Measurements from ENCODE around the gene CERS5. TPM values are rescaled to one million over a fixed set of nuclear protein-coding genes. Genes with fewer than 3 reads are reported as not detected.

CERS5 gene
- polyA plus RNA-seq, 1 donor (not counting 4 experiments of a cell fraction or from before 2014, with no cell fraction given), result 72.3 TPM

DNA sequence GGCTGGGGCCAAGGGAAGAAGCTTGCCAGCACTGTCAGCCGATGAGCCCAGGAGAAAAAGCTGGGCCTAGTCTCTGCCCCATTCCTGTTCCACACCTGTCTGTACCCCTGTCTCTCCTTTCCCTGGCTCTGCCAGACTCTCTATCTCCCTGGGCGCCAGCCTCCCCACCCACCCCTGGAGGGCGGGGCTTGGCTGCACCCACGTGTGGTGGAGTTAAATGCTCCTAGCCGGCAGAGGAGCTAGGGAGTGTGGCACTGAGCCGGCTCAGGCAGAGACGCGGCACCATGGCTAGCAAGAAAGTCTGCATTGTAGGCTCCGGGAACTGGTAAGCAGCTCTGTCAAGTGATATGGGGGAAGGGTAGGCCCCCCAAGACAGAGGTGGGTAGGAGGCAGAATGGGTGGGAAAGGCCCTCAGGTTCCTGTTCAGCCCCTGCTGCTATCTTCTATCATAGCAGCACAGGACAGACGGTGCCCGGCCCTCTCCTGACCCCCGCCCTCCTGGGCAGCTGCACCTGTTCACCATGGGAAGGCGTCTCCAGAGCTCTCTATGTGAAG is 63.3 kb downstream of the CERS5 start, which contains the start of gene GPD1:
GPD1 (plus strand) TSS at position 242 of the 555 bp plus-strand sequence; CDS start at position 285, 43 bp downstream.
- Histone ChIP-seq H3K27me3 (ENCODE audit: control insufficient read depth, extremely low read depth, insufficient read depth, low read length) (no peaks in the 10 kb centered on the region), H3K9me1 (ENCODE audit: control insufficient read depth, extremely low read depth, insufficient read depth, low read length) (no peaks in the 10 kb centered on the region), H3K4me3 (ENCODE audit: control insufficient read depth in 2 of 3, extremely low read depth in 1 of 3, insufficient read depth in 2 of 3, low read depth in 1 of 3, low read length in 3 of 3) (no peak within 1 kb of the TSS), H3K9me3 (ENCODE audit: control insufficient read depth, low read depth, low read length) (no peaks in the 10 kb centered on the region), H3K36me3 (ENCODE audit: control insufficient read depth in 2 of 2, extremely low read depth in 1 of 2, insufficient read depth in 2 of 2, low read length in 2 of 2) (peaks cover 9 to 23% of the 10 kb centered on the region in 2 experiments), H2AFZ (ENCODE audit: control insufficient read depth, low read length) (no peak within 1 kb of the TSS), H3K9ac (ENCODE audit: control insufficient read depth, extremely low read depth, insufficient read depth, low read length) (no peak within 1 kb of the TSS), H3K4me2 (ENCODE audit: control insufficient read depth, extremely low read depth, insufficient read depth, low read depth, low read length) (peak within 1 kb of the TSS; percentile 40), H3K27ac (ENCODE audit: control insufficient read depth, insufficient read depth, low read length) (no peak within 1 kb of the TSS), H4K20me1 (ENCODE audit: control insufficient read depth, extremely low read depth, insufficient read depth, low read length) (no peaks in the 10 kb centered on the region), H3K79me2 (ENCODE audit: control insufficient read depth, insufficient read depth, low read length) (no peaks in the 10 kb centered on the region), H3K4me1 (ENCODE audit: control insufficient read depth, extremely low read depth, insufficient read depth, low read length) (peaks cover 17% of the 10 kb centered on the region)
- dilution Hi-C loops (cut with MboI; ENCODE audit: extremely low pct_ligation_motif_present, low sequenced_read_pairs), result no loop called here
- no peak for TF ChIP-seq EZH2 (IDR thresholded peaks at IDR 0.05; ENCODE audit: low read length)
- TF ChIP-seq, protein P1, sequence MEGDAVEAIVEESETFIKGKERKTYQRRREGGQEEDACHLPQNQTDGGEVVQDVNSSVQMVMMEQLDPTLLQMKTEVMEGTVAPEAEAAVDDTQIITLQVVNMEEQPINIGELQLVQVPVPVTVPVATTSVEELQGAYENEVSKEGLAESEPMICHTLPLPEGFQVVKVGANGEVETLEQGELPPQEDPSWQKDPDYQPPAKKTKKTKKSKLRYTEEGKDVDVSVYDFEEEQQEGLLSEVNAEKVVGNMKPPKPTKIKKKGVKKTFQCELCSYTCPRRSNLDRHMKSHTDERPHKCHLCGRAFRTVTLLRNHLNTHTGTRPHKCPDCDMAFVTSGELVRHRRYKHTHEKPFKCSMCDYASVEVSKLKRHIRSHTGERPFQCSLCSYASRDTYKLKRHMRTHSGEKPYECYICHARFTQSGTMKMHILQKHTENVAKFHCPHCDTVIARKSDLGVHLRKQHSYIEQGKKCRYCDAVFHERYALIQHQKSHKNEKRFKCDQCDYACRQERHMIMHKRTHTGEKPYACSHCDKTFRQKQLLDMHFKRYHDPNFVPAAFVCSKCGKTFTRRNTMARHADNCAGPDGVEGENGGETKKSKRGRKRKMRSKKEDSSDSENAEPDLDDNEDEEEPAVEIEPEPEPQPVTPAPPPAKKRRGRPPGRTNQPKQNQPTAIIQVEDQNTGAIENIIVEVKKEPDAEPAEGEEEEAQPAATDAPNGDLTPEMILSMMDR (optimal IDR thresholded peaks at IDR 0.05 in 1 of 3, IDR thresholded peaks at IDR 0.05 in 1 of 3, conservative IDR thresholded peaks at IDR 0.05 in 1 of 3; ENCODE audit: extremely low read depth in 1 of 3, insufficient read depth in 2 of 3, low read length in 3 of 3), result no peak
- DNase-seq (ENCODE audit: low read depth, low spot score) (no peak), FAIRE-seq (peak; percentile 39)

DNA sequence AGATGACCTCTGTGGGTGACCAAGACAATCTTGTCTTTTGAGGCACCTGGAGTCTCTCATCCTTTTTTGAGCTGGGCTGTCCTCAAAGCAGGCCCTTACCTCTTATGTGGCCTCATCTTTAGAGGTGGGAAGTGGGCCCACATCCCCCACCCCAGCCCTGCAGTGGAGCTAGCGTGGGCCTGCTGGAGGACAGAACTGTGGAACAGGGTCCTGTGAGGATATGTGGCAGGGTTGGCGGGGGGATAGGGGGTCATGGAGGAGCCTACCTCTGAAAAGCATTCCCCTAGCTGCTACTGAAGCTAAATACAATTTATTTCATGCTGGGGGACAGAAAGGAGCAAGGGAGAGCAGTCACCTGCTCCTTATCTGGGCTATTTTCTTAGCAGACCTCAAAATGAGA is 63.8 kb downstream of the CERS5 start:
- H3K79me2 ChIP-seq (ENCODE audit: control insufficient read depth, insufficient read depth, low read length), result no peaks in the 10 kb centered on the region
- TF ChIP-seq, protein P1 (optimal IDR thresholded peaks at IDR 0.05 in 1 of 3, IDR thresholded peaks at IDR 0.05 in 1 of 3, conservative IDR thresholded peaks at IDR 0.05 in 1 of 3; ENCODE audit: extremely low read depth in 1 of 3, insufficient read depth in 2 of 3, low read length in 3 of 3), result no peak
- no peak for TF ChIP-seq EZH2 (IDR thresholded peaks at IDR 0.05; ENCODE audit: low read length)
- no peak overlapping the region for H3K4me2 ChIP-seq (ENCODE audit: control insufficient read depth, extremely low read depth, insufficient read depth, low read depth, low read length)
- H3K9ac ChIP-seq (ENCODE audit: control insufficient read depth, extremely low read depth, insufficient read depth, low read length), result no peak overlapping the region
- FAIRE-seq (no peak), DNase-seq (ENCODE audit: low read depth, low spot score) (no peak)
- no peak overlapping the region for H2AFZ ChIP-seq (ENCODE audit: control insufficient read depth, low read length)
- dilution Hi-C loops (cut with MboI; ENCODE audit: extremely low pct_ligation_motif_present, low sequenced_read_pairs), result no loop called here
- H3K27ac ChIP-seq (ENCODE audit: control insufficient read depth, insufficient read depth, low read length), result no peak overlapping the region
- no peaks in the 10 kb centered on the region for H3K27me3 ChIP-seq (ENCODE audit: control insufficient read depth, extremely low read depth, insufficient read depth, low read length)
- no peaks in the 10 kb centered on the region for H4K20me1 ChIP-seq (ENCODE audit: control insufficient read depth, extremely low read depth, insufficient read depth, low read length)
- peaks cover 18% of the 10 kb centered on the region for H3K4me1 ChIP-seq (ENCODE audit: control insufficient read depth, extremely low read depth, insufficient read depth, low read length)
- peaks cover 14 to 23% of the 10 kb centered on the region in 2 experiments for H3K36me3 ChIP-seq (ENCODE audit: control insufficient read depth in 2 of 2, extremely low read depth in 1 of 2, insufficient read depth in 2 of 2, low read length in 2 of 2)
- no peak overlapping the region for H3K4me3 ChIP-seq (ENCODE audit: control insufficient read depth in 2 of 3, extremely low read depth in 1 of 3, insufficient read depth in 2 of 3, low read depth in 1 of 3, low read length in 3 of 3)
- H3K9me3 ChIP-seq (ENCODE audit: control insufficient read depth, low read depth, low read length), result no peaks in the 10 kb centered on the region
- no peaks in the 10 kb centered on the region for H3K9me1 ChIP-seq (ENCODE audit: control insufficient read depth, extremely low read depth, insufficient read depth, low read length)

Data from keratinocyte (primary cell).